Breast epithelium (tissue), 4 donors: Measurements from ENCODE around the gene ATOX1. TPM values are rescaled to one million over a fixed set of nuclear protein-coding genes. Genes with fewer than 3 reads are reported as not detected.

ENCODE experiments used
- DNase-seq, 2 donors: peaks; one replicate each; pipeline ENCODE4 v3.0.0-alpha.2; 2019; ENCODE audit warnings: low spot score in 2 of 2
- H3K27ac ChIP-seq, 2 donors: fragments of 200-600 bp; sonication (generic) in 1 of 2; one replicate each; pipeline ENCODE4 v1.5.1; 2016 to 2019; ENCODE audit warnings: mild to moderate bottlenecking in 1 of 2
- H3K27me3 ChIP-seq, 2 donors: fragments of 200-600 bp; sonication (generic) in 1 of 2; one replicate each; pipeline versions ENCODE4 v1.5.1 to v1.6.0; 2017 to 2019; ENCODE audit warnings: control low read depth in 1 of 2, mild to moderate bottlenecking in 1 of 2
- H3K36me3 ChIP-seq: fragments of 200-600 bp; one replicate; pipeline ENCODE4 v1.5.1; 2019
- H3K4me1 ChIP-seq, 2 donors: fragments of 200-600 bp; sonication (generic); one replicate each; pipeline ENCODE4 v1.5.1; 2016 to 2019; ENCODE audit warnings: control low read depth in 1 of 2
- H3K4me3 ChIP-seq, 3 donors: fragments of 200-600 bp; sonication (generic); 1 replicate in 2 of 3; 2 replicates in 1 of 3; pipeline ENCODE4 v1.5.1; 2016 to 2019; ENCODE audit warnings: mild to moderate bottlenecking in 3 of 3, moderate library complexity in 2 of 3
- H3K9me3 ChIP-seq, 2 donors: fragments of 200-600 bp; sonication (generic) in 1 of 2; one replicate each; pipeline ENCODE4 v1.5.1; 2016 to 2019; ENCODE audit warnings: control low read depth in 1 of 2
- CTCF ChIP-seq, 3 donors: fragments of 450-650 bp; IDR thresholded peaks; one replicate each; pipeline ENCODE4 v1.5.1; 2016 to 2017; ENCODE audit warnings: antibody characterized with exemption in 3 of 3, mild to moderate bottlenecking in 3 of 3, moderate library complexity in 3 of 3
- POLR2A ChIP-seq: fragments of 450-650 bp; IDR thresholded peaks from one replicate; pipeline ENCODE4 v1.6.1; 2016; ENCODE audit warnings: antibody characterized with exemption, mild to moderate bottlenecking, moderate library complexity
- POLR2AphosphoS5 ChIP-seq, 3 donors: sonication (generic); formaldehyde crosslinking; IDR thresholded peaks; one replicate each; pipeline ENCODE4 v1.6.1; 2017; ENCODE audit warnings: antibody characterized with exemption in 3 of 3
- intact Hi-C: fragments of 100-400 bp; cut with DNase I; formaldehyde crosslinking; loops from one replicate; pipeline ENCODE4 v1.15.1; 2023; ENCODE audit warnings: low total_unique reads
- total RNA-seq, 3 donors: library from RNA; depleted of rRNA; stranded (reverse); fragments of >200 nt; gene quantifications; one replicate each; pipeline ENCODE4 v1.1.0, GENCODE V29; 2016

The ATOX1 gene
- total RNA-seq, 3 donors from 2014 or later = 119 to 138 (median 120) TPM

- peak overlapping the region; percentile 35 to 58 for H3K27ac ChIP-seq
- no peaks in the 10 kb centered on the region for H3K4me1 ChIP-seq
- no peaks in the 10 kb centered on the region for H3K27me3 ChIP-seq
- H3K9me3 ChIP-seq = no peaks in the 10 kb centered on the region
- no peak for DNase-seq
- no peaks in the 10 kb centered on the region for H3K36me3 ChIP-seq
- H3K4me3 ChIP-seq = no peak overlapping the region
- TF ChIP-seq POLR2AphosphoS5 (IDR thresholded peaks at IDR 0.05) = no peak
- TF ChIP-seq CTCF (IDR thresholded peaks at IDR 0.05) = peak in 1 of 3 donors; percentile 33
- intact Hi-C loops = no loop called here
These were observed 39.0 kb downstream of the ATOX1 start for GRCh38 chr5:151719228-151720000.

- no peak for DNase-seq
- Histone ChIP-seq H3K4me3 (no peak overlapping the region), H3K27ac (peak overlapping the region; percentile 35 to 58), H3K4me1 (no peaks in the 10 kb centered on the region), H3K36me3 (no peaks in the 10 kb centered on the region), H3K9me3 (no peaks in the 10 kb centered on the region), H3K27me3 (no peaks in the 10 kb centered on the region)
- intact Hi-C loops = no loop called here
- TF ChIP-seq CTCF (IDR thresholded peaks at IDR 0.05) = no peak
- TF ChIP-seq POLR2A = no peak
- no peak for TF ChIP-seq POLR2AphosphoS5 (IDR thresholded peaks at IDR 0.05)
These were observed 39.8 kb downstream of the ATOX1 start for GRCh38 chr5:151718646-151719045.

- intact Hi-C loops = no loop called here
- Histone ChIP-seq H3K4me3 (no peak overlapping the region), H3K4me1 (no peaks in the 10 kb centered on the region), H3K27me3 (no peaks in the 10 kb centered on the region), H3K36me3 (no peaks in the 10 kb centered on the region), H3K27ac (no peak overlapping the region), H3K9me3 (no peaks in the 10 kb centered on the region)
- TF ChIP-seq POLR2AphosphoS5 (IDR thresholded peaks at IDR 0.05) = no peak
- TF ChIP-seq CTCF (IDR thresholded peaks at IDR 0.05) = no peak
- TF ChIP-seq POLR2A = no peak
- DNase-seq = no peak
These were observed 40.3 kb downstream of the ATOX1 start for GRCh38 chr5:151718153-151718552.

GRCh38 chr5:151717416-151717815 lies 41.0 kb downstream of the ATOX1 start:
- Histone ChIP-seq H3K27me3 (no peaks in the 10 kb centered on the region), H3K36me3 (no peaks in the 10 kb centered on the region), H3K27ac (no peak overlapping the region), H3K9me3 (no peaks in the 10 kb centered on the region), H3K4me1 (no peaks in the 10 kb centered on the region), H3K4me3 (no peak overlapping the region)
- DNase-seq = no peak
- TF ChIP-seq POLR2A (no peak), CTCF (IDR thresholded peaks at IDR 0.05) (no peak), POLR2AphosphoS5 (IDR thresholded peaks at IDR 0.05) (no peak)
- intact Hi-C loops = no loop called here

- H3K27ac ChIP-seq = no peak overlapping the region
- no peak overlapping the region for H3K4me3 ChIP-seq
- no peak for TF ChIP-seq POLR2AphosphoS5 (IDR thresholded peaks at IDR 0.05)
- no peak for TF ChIP-seq POLR2A
- TF ChIP-seq CTCF (IDR thresholded peaks at IDR 0.05) = no peak
- no peaks in the 10 kb centered on the region for H3K27me3 ChIP-seq
- no peaks in the 10 kb centered on the region for H3K36me3 ChIP-seq
- intact Hi-C loops = no loop called here
- H3K4me1 ChIP-seq = no peaks in the 10 kb centered on the region
- no peak for DNase-seq
- no peaks in the 10 kb centered on the region for H3K9me3 ChIP-seq
These were observed 49.2 kb downstream of the ATOX1 start for GRCh38 chr5:151709109-151709735.
